SK-N-DZ (cell line): ENCODE results near the gene TMEM127.

Experiments
- DNase-seq: peaks from one replicate; pipeline ENCODE4 v3.0.0-alpha.2; 2015; ENCODE audit warnings: low spot score

TMEM127 gene

GRCh38 chr2:96205888-96206287 is 59.9 kb downstream of the TMEM127 start:
- no peak for DNase-seq

- no peak for DNase-seq
Measured at GRCh38 chr2:96204836-96205624, 60.8 kb downstream of the TMEM127 start.

GRCh38 chr2:96203130-96204028 is 62.4 kb downstream of the TMEM127 start:
- DNase-seq, result no peak

- DNase-seq, result no peak
Measured at GRCh38 chr2:96202152-96202854, 63.5 kb downstream of the TMEM127 start.

GRCh38 chr2:96201338-96201737 is 64.5 kb downstream of the TMEM127 start:
- DNase-seq, result no peak

GRCh38 chr2:96198921-96199320 is 66.9 kb downstream of the TMEM127 start:
- no peak for DNase-seq
